HFFc6 (cell line): ENCODE measurements around the gene TMEM45A. TPM values are rescaled to one million over a fixed set of nuclear protein-coding genes. Genes with fewer than 3 reads are reported as not detected.

Source experiments
- DNase-seq: peaks from one replicate; pipeline ENCODE4 v3.0.0-alpha.2; 2018
- H3K27ac Mint-ChIP-seq: 2 replicates; pipeline ENCODE4 v1.8.0; 2020; ENCODE audit warnings: mild to moderate bottlenecking, mixed read lengths
- H3K27me3 Mint-ChIP-seq: 2 replicates; pipeline ENCODE4 v1.8.0; 2021; ENCODE audit warnings: mild to moderate bottlenecking, moderate library complexity, mixed read lengths; ENCODE audit not compliant: insufficient read depth
- H3K36me3 Mint-ChIP-seq: 2 replicates; pipeline ENCODE4 v1.8.0; 2021; ENCODE audit warnings: low read depth, mixed read lengths
- H3K4me1 Mint-ChIP-seq: 2 replicates; pipeline ENCODE4 v1.8.0; 2020; ENCODE audit warnings: low read depth, mixed read lengths
- H3K4me3 Mint-ChIP-seq: 2 replicates; pipeline ENCODE4 v1.8.0; 2020; ENCODE audit warnings: mild to moderate bottlenecking, moderate library complexity, mixed read lengths
- H3K9me3 Mint-ChIP-seq: 2 replicates; pipeline ENCODE4 v1.8.0; 2020; ENCODE audit warnings: mild to moderate bottlenecking, mixed read lengths
- CTCF ChIP-seq: fragments of 200-600 bp; sonication (generic); IDR thresholded peaks from 2 replicates; pipeline ENCODE4 v1.5.0; 2021; ENCODE audit warnings: antibody characterized with exemption, mild to moderate bottlenecking
- total RNA-seq, 6 experiments: library from RNA; stranded (reverse); fragmentation: NEBNext Ultra II Directional; extraction: Animal tissue kit (Norgen Biotek cat#: 25700); gene quantifications; 2 replicates in 1 of 6; 3 replicates in 5 of 6; pipeline ENCODE4 v1.2.3, GENCODE V29; 2021

Gene TMEM45A
- total RNA-seq, 6 experiments from 2014 or later: 25.2 to 44.1 (median 28.5) TPM

- H3K4me3 Mint-ChIP-seq: no peak overlapping the region
- H3K36me3 Mint-ChIP-seq: no peaks in the 10 kb centered on the region
- H3K27me3 Mint-ChIP-seq: peaks cover 31% of the 10 kb centered on the region
- no peak overlapping the region for H3K27ac Mint-ChIP-seq
- no peak for TF ChIP-seq CTCF
- H3K9me3 Mint-ChIP-seq: no peaks in the 10 kb centered on the region
- no peak for DNase-seq
- H3K4me1 Mint-ChIP-seq: peaks cover 15% of the 10 kb centered on the region
Observed at GRCh38 chr3:100606894-100607512, 114.6 kb downstream of the TMEM45A start.

- Mint-ChIP-seq H3K36me3 (no peaks in the 10 kb centered on the region), H3K4me3 (no peak within 1 kb of the TSS), H3K9me3 (no peaks in the 10 kb centered on the region), H3K27me3 (peaks cover 38% of the 10 kb centered on the region), H3K27ac (no peak within 1 kb of the TSS), H3K4me1 (no peaks in the 10 kb centered on the region)
- no peak for DNase-seq
- TF ChIP-seq CTCF: no peak
Observed at GRCh38 chr3:100609305-100609704, 116.9 kb downstream of the TMEM45A start, which contains the start of gene ADGRG7. TSS of gene ADGRG7 (plus strand) at chr3:100609601. CDS start at chr3:100609857, 256 bp downstream.

GRCh38 chr3:100609963-100610362, 117.5 kb downstream of the TMEM45A start:
- Mint-ChIP-seq H3K27me3 (peaks cover 38% of the 10 kb centered on the region), H3K4me1 (no peaks in the 10 kb centered on the region), H3K4me3 (no peak overlapping the region), H3K36me3 (no peaks in the 10 kb centered on the region), H3K9me3 (no peaks in the 10 kb centered on the region), H3K27ac (no peak overlapping the region)
- no peak for TF ChIP-seq CTCF
- no peak for DNase-seq

- peaks cover 43% of the 10 kb centered on the region for H3K27me3 Mint-ChIP-seq
- no peaks in the 10 kb centered on the region for H3K36me3 Mint-ChIP-seq
- H3K27ac Mint-ChIP-seq: no peak overlapping the region
- H3K4me3 Mint-ChIP-seq: no peak overlapping the region
- DNase-seq: no peak
- H3K4me1 Mint-ChIP-seq: peaks cover 6% of the 10 kb centered on the region; the same call in 1 of the 2 replicates
- TF ChIP-seq CTCF: no peak
- no peaks in the 10 kb centered on the region for H3K9me3 Mint-ChIP-seq
Observed at GRCh38 chr3:100611221-100611620, 118.8 kb downstream of the TMEM45A start.

GRCh38 chr3:100613721-100614390, 121.4 kb downstream of the TMEM45A start:
- TF ChIP-seq CTCF: no peak
- Mint-ChIP-seq H3K27me3 (peaks cover 42% of the 10 kb centered on the region), H3K27ac (no peak overlapping the region), H3K4me1 (peaks cover 6% of the 10 kb centered on the region; the same call in 1 of the 2 replicates), H3K36me3 (peaks cover 2% of the 10 kb centered on the region; the same call in 1 of the 2 replicates), H3K9me3 (no peaks in the 10 kb centered on the region; the same call in 1 of the 2 replicates), H3K4me3 (no peak overlapping the region)
- no peak for DNase-seq
